Measurements from ENCODE around the gene TMEM168. TPM values are rescaled to one million over a fixed set of nuclear protein-coding genes. Genes with fewer than 3 reads are reported as not detected.
A peak's percentile ranks its signal among the peaks of the same experiment; 100 is the strongest.
"Not testable (repeated sequence)": the region's sequence is repeated elsewhere in the genome, so short reads cannot be mapped to it uniquely, and the experiment has no call there.

The TMEM168 gene
- total and polyA plus RNA-seq, 7 experiments from 2014 or later, result 6.0 to 30.1 (median 18.6) TPM

- H3K9me3 Mint-ChIP-seq; ATAC-seq; H3K27me3 Mint-ChIP-seq; H3K27me3 ChIP-seq (ENCODE audit: control insufficient read depth in 2 of 2, insufficient read depth in 2 of 2, low read length in 2 of 2); H3K4me1 ChIP-seq (ENCODE audit: control insufficient read depth in 2 of 2, insufficient read depth in 2 of 2, low read length in 2 of 2); H3K4me3 Mint-ChIP-seq; DNase-seq; H3K27ac ChIP-seq (ENCODE audit: low read depth, low read length); H3K4me3 ChIP-seq (ENCODE audit: low read length); H3K36me3 Mint-ChIP-seq; CTCF ChIA-PET; H3K9me3 ChIP-seq (ENCODE audit: control insufficient read depth in 2 of 3, low read length in 3 of 3); POLR2A ChIA-PET; H3K27ac Mint-ChIP-seq; H3K4me1 Mint-ChIP-seq; H3K36me3 ChIP-seq (ENCODE audit: control insufficient read depth in 2 of 3, insufficient read depth in 3 of 3, low read length in 3 of 3); intact Hi-C loops (cut with micrococcal nuclease): not testable (repeated sequence)
These were observed 6.4 kb upstream of the TMEM168 start for GRCh38 chr7:112796552-112796951.

GRCh38 chr7:112792441-112792840 lies 2.2 kb upstream of the TMEM168 start:
- no peak overlapping the region for H3K27ac Mint-ChIP-seq
- POLR2A ChIA-PET, result no interaction called here
- H3K4me1 Mint-ChIP-seq, result peaks cover 24 to 33% (median 27%) of the 10 kb centered on the region in 7 donors
- H3K9me3 Mint-ChIP-seq, result no peaks in the 10 kb centered on the region
- no peak overlapping the region for H3K27ac ChIP-seq (ENCODE audit: low read depth, low read length)
- intact Hi-C loops (cut with micrococcal nuclease), result no loop called here
- DNase-seq, result no peak
- peak overlapping the region in 2 of 10 donors; percentile 6 to 43 for H3K4me3 Mint-ChIP-seq
- no peak overlapping the region for H3K4me3 ChIP-seq (ENCODE audit: low read length)
- peaks cover 0 to 10% (median 0%) of the 10 kb centered on the region in 5 donors for H3K36me3 Mint-ChIP-seq
- H3K9me3 ChIP-seq (ENCODE audit: control insufficient read depth in 2 of 3, low read length in 3 of 3), result no peaks in the 10 kb centered on the region
- H3K4me1 ChIP-seq (ENCODE audit: control insufficient read depth in 2 of 2, insufficient read depth in 2 of 2, low read length in 2 of 2), result peaks cover 13 to 23% of the 10 kb centered on the region in 2 donors
- CTCF ChIA-PET, result no interaction called here
- H3K27me3 Mint-ChIP-seq, result no peaks in the 10 kb centered on the region
- H3K36me3 ChIP-seq (ENCODE audit: control insufficient read depth in 2 of 3, insufficient read depth in 3 of 3, low read length in 3 of 3), result peaks cover 0 to 4% (median 0%) of the 10 kb centered on the region in 3 experiments
- ATAC-seq, result no peak
- no peaks in the 10 kb centered on the region for H3K27me3 ChIP-seq (ENCODE audit: control insufficient read depth in 2 of 2, insufficient read depth in 2 of 2, low read length in 2 of 2)

- peak overlapping the region in 9 of 10 donors; percentile 23 to 97 (median 93) for H3K4me3 Mint-ChIP-seq
- peak overlapping the region in 4 of 9 donors; percentile 5 to 91 (median 86) for H3K27ac Mint-ChIP-seq
- Histone ChIP-seq H3K36me3 (ENCODE audit: control insufficient read depth in 2 of 3, insufficient read depth in 3 of 3, low read length in 3 of 3) (peaks cover 0 to 4% (median 0%) of the 10 kb centered on the region in 3 experiments), H3K9me3 (ENCODE audit: control insufficient read depth in 2 of 3, low read length in 3 of 3) (no peaks in the 10 kb centered on the region), H3K27ac (ENCODE audit: low read depth, low read length) (no peak overlapping the region), H3K4me1 (ENCODE audit: control insufficient read depth in 2 of 2, insufficient read depth in 2 of 2, low read length in 2 of 2) (peaks cover 13 to 23% of the 10 kb centered on the region in 2 donors), H3K4me3 (ENCODE audit: low read length) (no peak overlapping the region), H3K27me3 (ENCODE audit: control insufficient read depth in 2 of 2, insufficient read depth in 2 of 2, low read length in 2 of 2) (no peaks in the 10 kb centered on the region)
- no peak for ATAC-seq
- intact Hi-C loops (cut with micrococcal nuclease), result loop anchor here in 1 of 2 donors (2.0 kb wide), 1 partner anchor 341 kb away; the partner anchor contains the start of gene IFRD1
- H3K4me1 Mint-ChIP-seq, result peaks cover 27 to 41% (median 34%) of the 10 kb centered on the region in 7 donors
- CTCF ChIA-PET, result interaction anchor here (0.6 kb wide), 1 partner anchor 564 kb away, joined by 3 read pairs; no protein-coding TSS in a partner anchor
- no peak for DNase-seq
- no peaks in the 10 kb centered on the region for H3K27me3 Mint-ChIP-seq
- POLR2A ChIA-PET, result no interaction called here
- peaks cover 0 to 12% (median 0%) of the 10 kb centered on the region in 5 donors for H3K36me3 Mint-ChIP-seq
- H3K9me3 Mint-ChIP-seq, result no peaks in the 10 kb centered on the region
These were observed 1.4 kb upstream of the TMEM168 start for GRCh38 chr7:112791465-112792168.

GRCh38 chr7:112790586-112791003 lies 402 bp upstream of the TMEM168 start:
- Histone ChIP-seq H3K36me3 (ENCODE audit: control insufficient read depth in 2 of 3, insufficient read depth in 3 of 3, low read length in 3 of 3) (peaks cover 0 to 4% (median 0%) of the 10 kb centered on the region in 3 experiments), H3K27me3 (ENCODE audit: control insufficient read depth in 2 of 2, insufficient read depth in 2 of 2, low read length in 2 of 2) (no peaks in the 10 kb centered on the region), H3K4me1 (ENCODE audit: control insufficient read depth in 2 of 2, insufficient read depth in 2 of 2, low read length in 2 of 2) (peaks cover 13 to 23% of the 10 kb centered on the region in 2 donors), H3K4me3 (ENCODE audit: low read length) (peak overlapping the region; percentile 98), H3K27ac (ENCODE audit: low read depth, low read length) (peak overlapping the region; percentile 85), H3K9me3 (ENCODE audit: control insufficient read depth in 2 of 3, low read length in 3 of 3) (no peaks in the 10 kb centered on the region)
- ATAC-seq (peak; percentile 46), DNase-seq (no peak)
- H3K4me1 Mint-ChIP-seq, result peaks cover 27 to 47% (median 36%) of the 10 kb centered on the region in 7 donors
- peak overlapping the region; percentile 63 to 93 (median 88) for H3K27ac Mint-ChIP-seq
- H3K9me3 Mint-ChIP-seq, result no peaks in the 10 kb centered on the region
- H3K36me3 Mint-ChIP-seq, result peaks cover 0 to 12% (median 0%) of the 10 kb centered on the region in 5 donors
- CTCF ChIA-PET, result no interaction called here
- POLR2A ChIA-PET, result interaction anchor here (0.6 to 2.2 kb wide), 4 partner anchors 25 to 587 kb away, joined by 3 to 9 read pairs (median 3); partner anchors contain the start of gene IFRD1
- intact Hi-C loops (cut with micrococcal nuclease), result loop anchor here (1.0 to 2.0 kb wide), 8 partner anchors 8 to 584 kb away; partner anchors contain the start of genes DOCK4 (in 2 of the 2), IFRD1 (in 2 of the 2), ZNF277 (in 2 of the 2) and SMIM30 (in 1 of the 2)
- H3K4me3 Mint-ChIP-seq, result peak overlapping the region; percentile 90 to 97 (median 95)
- no peaks in the 10 kb centered on the region for H3K27me3 Mint-ChIP-seq

- peak overlapping the region; percentile 98 for H3K4me3 ChIP-seq (ENCODE audit: low read length)
- H3K4me1 ChIP-seq (ENCODE audit: control insufficient read depth in 2 of 2, insufficient read depth in 2 of 2, low read length in 2 of 2), result peaks cover 13 to 23% of the 10 kb centered on the region in 2 donors
- H3K36me3 Mint-ChIP-seq, result peaks cover 0 to 13% (median 3%) of the 10 kb centered on the region in 5 donors
- ATAC-seq (no peak), DNase-seq (no peak)
- peaks cover 0 to 4% (median 0%) of the 10 kb centered on the region in 3 experiments for H3K36me3 ChIP-seq (ENCODE audit: control insufficient read depth in 2 of 3, insufficient read depth in 3 of 3, low read length in 3 of 3)
- peaks cover 26 to 52% (median 36%) of the 10 kb centered on the region in 7 donors for H3K4me1 Mint-ChIP-seq
- H3K4me3 Mint-ChIP-seq, result peak overlapping the region; percentile 90 to 97 (median 95)
- POLR2A ChIA-PET, result interaction anchor here (1.1 to 2.2 kb wide), 4 partner anchors 151 to 393 kb away, joined by 3 to 9 read pairs (median 4); partner anchors contain the start of gene IFRD1
- intact Hi-C loops (cut with micrococcal nuclease), result loop anchor here (2.0 to 5.0 kb wide), 4 partner anchors 329 to 1707 kb away; partner anchors contain the start of genes IMMP2L (in 1 of the 2) and SMIM30 (in 1 of the 2)
- no peaks in the 10 kb centered on the region for H3K27me3 Mint-ChIP-seq
- no peaks in the 10 kb centered on the region for H3K9me3 ChIP-seq (ENCODE audit: control insufficient read depth in 2 of 3, low read length in 3 of 3)
- no peaks in the 10 kb centered on the region for H3K9me3 Mint-ChIP-seq
- peak overlapping the region; percentile 63 to 93 (median 88) for H3K27ac Mint-ChIP-seq
- no peaks in the 10 kb centered on the region for H3K27me3 ChIP-seq (ENCODE audit: control insufficient read depth in 2 of 2, insufficient read depth in 2 of 2, low read length in 2 of 2)
- H3K27ac ChIP-seq (ENCODE audit: low read depth, low read length), result peak overlapping the region; percentile 85
- CTCF ChIA-PET, result no interaction called here
These were observed 758 bp downstream of the TMEM168 start for GRCh38 chr7:112789453-112789816.

- H3K4me3 ChIP-seq (ENCODE audit: low read length), result peak overlapping the region; percentile 98
- peaks cover 26 to 58% (median 39%) of the 10 kb centered on the region in 7 donors for H3K4me1 Mint-ChIP-seq
These were observed 1.3 kb downstream of the TMEM168 start for GRCh38 chr7:112788778-112789343.

More at GRCh38 chr7:112788778-112789343, 1.3 kb downstream of the TMEM168 start:
- H3K4me3 Mint-ChIP-seq, result peak overlapping the region; percentile 90 to 97 (median 95)
- Histone ChIP-seq H3K27ac (ENCODE audit: low read depth, low read length) (no peak overlapping the region), H3K9me3 (ENCODE audit: control insufficient read depth in 2 of 3, low read length in 3 of 3) (no peaks in the 10 kb centered on the region), H3K27me3 (ENCODE audit: control insufficient read depth in 2 of 2, insufficient read depth in 2 of 2, low read length in 2 of 2) (no peaks in the 10 kb centered on the region), H3K4me1 (ENCODE audit: control insufficient read depth in 2 of 2, insufficient read depth in 2 of 2, low read length in 2 of 2) (peaks cover 13 to 23% of the 10 kb centered on the region in 2 donors), H3K36me3 (ENCODE audit: control insufficient read depth in 2 of 3, insufficient read depth in 3 of 3, low read length in 3 of 3) (peaks cover 0 to 4% (median 0%) of the 10 kb centered on the region in 3 experiments)
- CTCF ChIA-PET, result no interaction called here
- peaks cover 1 to 19% (median 9%) of the 10 kb centered on the region in 5 donors for H3K36me3 Mint-ChIP-seq
- intact Hi-C loops (cut with micrococcal nuclease), result loop anchor here (2.0 to 5.0 kb wide), 4 partner anchors 330 to 1707 kb away; partner anchors contain the start of genes IMMP2L (in 1 of the 2) and SMIM30 (in 1 of the 2)
- ATAC-seq (no peak), DNase-seq (no peak)
- H3K9me3 Mint-ChIP-seq, result no peaks in the 10 kb centered on the region
- POLR2A ChIA-PET, result interaction anchor here (1.2 to 2.2 kb wide), 3 partner anchors 151 to 393 kb away, joined by 3 to 9 read pairs (median 4); a partner anchor contains a TSS
- H3K27me3 Mint-ChIP-seq, result no peaks in the 10 kb centered on the region
- peak overlapping the region; percentile 14 to 93 (median 65) for H3K27ac Mint-ChIP-seq
